ENCODE results near the gene FIGNL2.
A peak's percentile ranks its signal among the peaks of the same experiment; 100 is the strongest.

Gene FIGNL2

DNA sequence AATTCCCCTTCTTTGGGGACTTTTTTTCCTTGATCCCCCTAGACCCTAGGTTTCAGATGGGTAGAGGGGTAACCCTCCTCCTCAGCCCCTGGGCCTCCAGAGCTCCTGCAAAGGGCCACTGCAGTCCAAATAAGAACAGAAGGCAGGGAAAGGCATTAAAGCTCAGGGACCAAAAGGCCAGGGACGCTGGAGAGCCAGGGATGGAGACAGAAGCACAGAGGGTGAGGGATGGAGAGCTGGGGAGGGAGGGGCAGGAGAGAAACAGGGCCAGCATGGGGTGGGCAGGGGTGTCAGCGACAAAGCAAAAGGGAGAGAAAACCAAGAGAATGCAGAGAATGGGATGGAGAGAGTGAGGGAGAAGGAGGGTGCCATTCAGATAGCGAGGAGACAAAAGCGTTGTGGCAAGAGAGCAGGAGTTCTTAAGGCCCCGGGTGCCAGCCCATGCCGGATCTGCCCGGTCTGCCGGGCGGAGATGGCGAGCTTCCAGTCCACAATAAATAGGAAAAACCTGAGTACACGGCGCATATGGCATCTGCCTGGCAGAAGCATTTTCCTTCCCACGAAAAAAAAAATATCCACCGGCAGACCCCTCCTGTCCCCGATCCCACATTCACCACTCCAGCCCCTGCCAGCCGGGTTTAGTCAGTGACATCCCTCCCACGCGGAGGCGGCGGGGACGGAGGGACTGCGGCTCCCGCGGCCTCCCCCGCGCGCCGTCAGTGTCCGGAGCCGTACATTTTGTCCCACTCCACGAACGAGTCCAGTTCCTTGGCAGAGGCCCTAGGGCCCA lies 28.6 kb downstream of the FIGNL2 start:
- peak overlapping the region; percentile 73 to 75 for H3K27ac Mint-ChIP-seq
- H3K9me3 Mint-ChIP-seq = no peaks in the 10 kb centered on the region
- H3K4me1 Mint-ChIP-seq (ENCODE audit: low read depth in 2 of 2) = peaks cover 15 to 18% of the 10 kb centered on the region in 2 donors
- peak overlapping the region; percentile 72 for H3K4me3 Mint-ChIP-seq
- DNase-seq = no peak
- no peaks in the 10 kb centered on the region for H3K36me3 Mint-ChIP-seq (ENCODE audit: insufficient read depth)
- no peak for ATAC-seq (replicated peaks)
- H3K27me3 Mint-ChIP-seq = peaks cover 0 to 6% of the 10 kb centered on the region in 2 donors

GRCh38 chr12:51818566-51819300 lies 29.8 kb downstream of the FIGNL2 start:
- H3K27me3 Mint-ChIP-seq = peaks cover 0 to 6% of the 10 kb centered on the region in 2 donors
- ATAC-seq (replicated peaks) (no peak), DNase-seq (no peak)
- no peak overlapping the region for H3K27ac Mint-ChIP-seq
- H3K9me3 Mint-ChIP-seq = no peaks in the 10 kb centered on the region
- peaks cover 2% of the 10 kb centered on the region for H3K36me3 Mint-ChIP-seq (ENCODE audit: insufficient read depth)
- H3K4me1 Mint-ChIP-seq (ENCODE audit: low read depth in 2 of 2) = peaks cover 16 to 18% of the 10 kb centered on the region in 2 donors
- H3K4me3 Mint-ChIP-seq = no peak overlapping the region

GRCh38 chr12:51818086-51818485 lies 30.4 kb downstream of the FIGNL2 start:
- Mint-ChIP-seq H3K4me3 (no peak overlapping the region), H3K27me3 (peaks cover 0 to 6% of the 10 kb centered on the region in 2 donors), H3K27ac (no peak overlapping the region), H3K9me3 (no peaks in the 10 kb centered on the region), H3K36me3 (ENCODE audit: insufficient read depth) (peaks cover 3% of the 10 kb centered on the region), H3K4me1 (ENCODE audit: low read depth in 2 of 2) (peaks cover 15 to 18% of the 10 kb centered on the region in 2 donors)
- ATAC-seq (replicated peaks) (no peak), DNase-seq (no peak)

- Mint-ChIP-seq H3K27me3 (peaks cover 0 to 6% of the 10 kb centered on the region in 2 donors), H3K27ac (peak overlapping the region in 1 of 2 donors; percentile 59), H3K36me3 (ENCODE audit: insufficient read depth) (peaks cover 3% of the 10 kb centered on the region), H3K4me1 (ENCODE audit: low read depth in 2 of 2) (peaks cover 9 to 16% of the 10 kb centered on the region in 2 donors), H3K4me3 (no peak overlapping the region), H3K9me3 (no peaks in the 10 kb centered on the region)
- DNase-seq (no peak), ATAC-seq (replicated peaks) (no peak)
Measured at GRCh38 chr12:51817027-51817953, 31.2 kb downstream of the FIGNL2 start.

- DNase-seq (no peak), ATAC-seq (replicated peaks) (no peak)
- peak overlapping the region; percentile 22 to 70 for H3K27ac Mint-ChIP-seq
- H3K4me3 Mint-ChIP-seq = peak overlapping the region; percentile 75 to 82
- peaks cover 9 to 12% of the 10 kb centered on the region in 2 donors for H3K4me1 Mint-ChIP-seq (ENCODE audit: low read depth in 2 of 2)
- H3K36me3 Mint-ChIP-seq (ENCODE audit: insufficient read depth) = peaks cover 3% of the 10 kb centered on the region
- no peaks in the 10 kb centered on the region for H3K9me3 Mint-ChIP-seq
- H3K27me3 Mint-ChIP-seq = peaks cover 0 to 6% of the 10 kb centered on the region in 2 donors
Measured at GRCh38 chr12:51815571-51815970, 32.9 kb downstream of the FIGNL2 start.

DNA sequence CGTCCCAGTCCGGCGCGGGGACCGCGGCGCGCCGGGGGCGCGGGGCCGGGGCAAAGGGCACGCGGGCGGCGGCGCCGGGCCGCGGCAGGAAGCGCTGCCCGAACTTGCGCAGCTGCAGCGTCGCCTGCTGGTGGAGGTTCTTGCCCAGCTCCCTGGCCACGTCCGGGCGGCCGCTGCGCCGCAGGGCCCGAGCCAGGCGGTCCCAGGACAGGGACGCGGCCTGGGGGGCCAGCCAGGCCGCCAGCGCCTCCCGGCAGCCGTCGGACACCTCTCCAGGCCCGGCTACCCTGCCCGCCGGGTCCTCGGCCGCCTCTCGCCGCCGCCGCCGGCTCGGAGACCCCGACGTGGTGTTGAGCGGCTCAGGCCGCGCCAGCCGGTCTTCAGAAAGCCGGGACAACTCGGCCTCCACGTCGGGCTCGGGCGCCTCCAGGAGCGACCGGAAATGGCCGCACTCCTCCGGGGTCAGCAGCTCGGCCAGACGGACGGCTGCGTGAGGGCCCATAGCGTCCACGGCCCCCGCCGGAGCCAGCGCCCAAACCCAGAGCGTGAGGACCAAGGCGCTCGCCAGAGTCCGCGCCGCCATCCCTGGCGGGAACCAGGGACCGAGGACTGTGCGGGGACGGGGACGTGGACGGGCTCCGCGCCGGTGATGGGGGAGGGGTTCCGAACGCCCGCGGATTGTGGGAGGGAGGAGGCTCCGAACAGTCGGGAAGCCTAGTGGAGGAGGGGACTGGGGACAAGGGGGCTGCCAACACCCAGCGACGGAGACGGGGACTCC lies 34.0 kb downstream of the FIGNL2 start:
- Mint-ChIP-seq H3K36me3 (ENCODE audit: insufficient read depth) (peaks cover 3% of the 10 kb centered on the region), H3K27me3 (peaks cover 0 to 6% of the 10 kb centered on the region in 2 donors), H3K27ac (peak overlapping the region; percentile 22 to 70), H3K4me1 (ENCODE audit: low read depth in 2 of 2) (peaks cover 8 to 9% of the 10 kb centered on the region in 2 donors), H3K9me3 (no peaks in the 10 kb centered on the region), H3K4me3 (peak overlapping the region; percentile 75 to 82)
- DNase-seq = peak; percentile 51 to 59 (median 55)
- ATAC-seq (replicated peaks) = peak; percentile 94

- peaks cover 3% of the 10 kb centered on the region for H3K36me3 Mint-ChIP-seq (ENCODE audit: insufficient read depth)
- DNase-seq (no peak), ATAC-seq (replicated peaks) (no peak)
- no peak overlapping the region for H3K27ac Mint-ChIP-seq
- H3K4me1 Mint-ChIP-seq (ENCODE audit: low read depth in 2 of 2) = peaks cover 8 to 9% of the 10 kb centered on the region in 2 donors
- peak overlapping the region; percentile 61 to 66 for H3K4me3 Mint-ChIP-seq
- no peaks in the 10 kb centered on the region for H3K9me3 Mint-ChIP-seq
- H3K27me3 Mint-ChIP-seq = peaks cover 0 to 6% of the 10 kb centered on the region in 2 donors
Measured at GRCh38 chr12:51813931-51814310, 34.6 kb downstream of the FIGNL2 start.

- peak overlapping the region; percentile 61 to 66 for H3K4me3 Mint-ChIP-seq
Measured at GRCh38 chr12:51812871-51813270, 35.6 kb downstream of the FIGNL2 start.

DNA sequence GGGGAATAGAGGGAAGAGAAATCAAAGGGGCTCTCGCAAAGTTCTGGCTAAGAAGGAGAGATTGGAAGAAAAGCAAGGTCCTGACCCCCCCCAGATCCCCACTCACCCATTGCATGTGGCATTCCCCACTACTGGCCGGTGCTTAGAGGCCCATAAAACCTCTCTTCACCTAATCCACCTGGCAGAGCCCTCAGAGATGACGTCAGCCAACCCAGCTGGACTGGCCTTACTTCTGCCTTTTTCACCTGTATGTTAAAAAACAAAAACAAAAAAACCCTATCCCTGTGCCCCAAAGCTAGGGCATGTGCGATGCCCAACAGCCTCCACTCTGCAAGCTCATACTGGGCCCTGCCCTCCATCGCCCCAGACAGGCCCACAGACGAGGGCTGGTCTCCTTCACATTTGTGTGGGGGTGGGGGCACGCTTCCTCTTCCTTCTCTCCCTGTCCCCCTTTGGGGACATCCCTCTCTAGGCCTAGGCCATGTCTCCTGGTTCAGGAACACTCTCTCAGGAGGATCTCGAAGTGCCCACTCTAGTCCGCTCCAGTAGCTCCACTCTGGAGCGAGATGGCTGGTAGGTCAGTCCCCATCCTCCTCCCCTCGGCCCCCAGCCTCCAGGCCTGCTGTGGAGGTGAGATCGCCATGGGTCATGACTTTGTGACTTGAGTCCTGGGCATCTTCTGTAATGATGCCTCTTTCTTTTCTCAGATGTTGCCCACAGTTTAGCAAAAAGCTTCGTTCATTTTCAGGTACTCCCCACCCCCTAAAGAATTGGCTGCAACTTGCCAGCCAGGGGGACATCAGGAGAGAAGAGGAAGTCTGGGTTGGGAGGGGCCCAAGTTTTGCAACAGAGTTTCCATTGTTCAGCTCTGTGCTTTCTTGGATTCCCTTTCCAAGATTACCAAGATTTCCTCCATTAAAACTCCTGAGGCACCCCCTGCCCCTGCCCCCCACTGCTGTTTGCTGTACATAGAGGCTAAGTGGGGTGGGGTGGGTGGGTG lies 37.0 kb downstream of the FIGNL2 start:
- no peak overlapping the region for H3K4me3 Mint-ChIP-seq
- no peak for ATAC-seq (replicated peaks)

More at GRCh38 chr12:51812871-51813270, 35.6 kb downstream of the FIGNL2 start:
- H3K36me3 Mint-ChIP-seq (ENCODE audit: insufficient read depth) = peaks cover 3% of the 10 kb centered on the region
- peaks cover 6 to 9% of the 10 kb centered on the region in 2 donors for H3K27me3 Mint-ChIP-seq
- DNase-seq (no peak), ATAC-seq (replicated peaks) (no peak)
- H3K9me3 Mint-ChIP-seq = no peaks in the 10 kb centered on the region
- peaks cover 8 to 9% of the 10 kb centered on the region in 2 donors for H3K4me1 Mint-ChIP-seq (ENCODE audit: low read depth in 2 of 2)
- H3K27ac Mint-ChIP-seq = peak overlapping the region in 1 of 2 donors; percentile 15

DNA sequence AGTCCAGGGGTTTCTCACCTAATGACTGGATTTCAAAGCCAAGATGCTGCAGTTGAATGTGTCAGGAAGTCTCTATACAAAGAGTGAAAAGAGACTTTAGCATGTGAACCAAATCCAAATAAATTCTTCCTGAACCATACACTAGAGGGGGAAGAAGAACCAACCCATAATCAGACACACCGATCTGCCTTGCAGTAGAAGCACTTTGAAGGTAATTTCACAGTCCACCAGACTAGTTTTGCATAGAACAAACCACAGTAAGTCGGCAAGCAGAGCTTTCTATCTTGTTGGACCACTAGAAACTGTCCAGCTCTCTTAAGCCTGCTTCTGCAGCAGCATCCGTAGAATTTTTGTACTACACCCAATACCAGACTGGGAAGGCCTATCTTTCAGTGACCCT lies 39.3 kb downstream of the FIGNL2 start:
- Mint-ChIP-seq H3K4me3 (no peak overlapping the region), H3K4me1 (ENCODE audit: low read depth in 2 of 2) (peaks cover 0 to 1% of the 10 kb centered on the region in 2 donors), H3K27me3 (peaks cover 12 to 25% of the 10 kb centered on the region in 2 donors), H3K27ac (no peak overlapping the region), H3K36me3 (ENCODE audit: insufficient read depth) (peaks cover 3% of the 10 kb centered on the region), H3K9me3 (no peaks in the 10 kb centered on the region)
- ATAC-seq (replicated peaks) (no peak), DNase-seq (no peak)

More for the DNA sequence above, 37.0 kb downstream of the FIGNL2 start:
- Mint-ChIP-seq H3K36me3 (ENCODE audit: insufficient read depth) (peaks cover 3% of the 10 kb centered on the region), H3K27me3 (peaks cover 15 to 19% of the 10 kb centered on the region in 2 donors), H3K9me3 (no peaks in the 10 kb centered on the region), H3K4me1 (ENCODE audit: low read depth in 2 of 2) (peaks cover 8 to 9% of the 10 kb centered on the region in 2 donors), H3K27ac (peak overlapping the region in 1 of 2 donors; percentile 35)
- no peak for DNase-seq

GRCh38 chr12:51806896-51807295 lies 41.6 kb downstream of the FIGNL2 start:
- DNase-seq = no peak
- no peak overlapping the region for H3K27ac Mint-ChIP-seq
- no peaks in the 10 kb centered on the region for H3K4me1 Mint-ChIP-seq (ENCODE audit: low read depth in 2 of 2)
- H3K9me3 Mint-ChIP-seq = no peaks in the 10 kb centered on the region
- no peak overlapping the region for H3K4me3 Mint-ChIP-seq
- H3K27me3 Mint-ChIP-seq = peaks cover 12 to 25% of the 10 kb centered on the region in 2 donors
- H3K36me3 Mint-ChIP-seq (ENCODE audit: insufficient read depth) = no peaks in the 10 kb centered on the region
- ATAC-seq (replicated peaks) = no peak
